Measurements from ENCODE around the gene SLC38A4. TPM values are rescaled to one million over a fixed set of nuclear protein-coding genes. Genes with fewer than 3 reads are reported as not detected.
"Not testable (repeated sequence)": the region's sequence is repeated elsewhere in the genome, so short reads cannot be mapped to it uniquely, and the experiment has no call there.

SLC38A4 gene
- total RNA-seq, 1 donor from 2014 or later, result 9.4 TPM

DNA sequence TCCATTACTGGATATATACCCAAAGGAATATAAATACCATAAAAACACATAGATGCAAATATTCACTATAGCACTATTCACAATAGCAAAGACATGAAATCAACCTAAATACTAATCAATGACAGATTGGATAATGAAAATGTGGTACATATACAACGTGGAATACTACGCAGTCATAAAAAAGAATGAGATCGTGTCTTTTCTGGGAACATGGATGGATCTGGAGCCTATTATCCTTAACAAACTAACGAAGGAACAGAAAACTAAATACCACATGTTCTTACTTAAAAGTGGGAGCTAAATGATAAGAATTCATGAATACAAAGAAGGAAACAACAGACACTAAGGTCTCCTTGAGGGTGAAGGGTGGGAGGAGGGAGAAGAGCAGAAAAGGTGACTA is 76.5 kb downstream of the SLC38A4 start:
- TF ChIP-seq, protein P1, sequence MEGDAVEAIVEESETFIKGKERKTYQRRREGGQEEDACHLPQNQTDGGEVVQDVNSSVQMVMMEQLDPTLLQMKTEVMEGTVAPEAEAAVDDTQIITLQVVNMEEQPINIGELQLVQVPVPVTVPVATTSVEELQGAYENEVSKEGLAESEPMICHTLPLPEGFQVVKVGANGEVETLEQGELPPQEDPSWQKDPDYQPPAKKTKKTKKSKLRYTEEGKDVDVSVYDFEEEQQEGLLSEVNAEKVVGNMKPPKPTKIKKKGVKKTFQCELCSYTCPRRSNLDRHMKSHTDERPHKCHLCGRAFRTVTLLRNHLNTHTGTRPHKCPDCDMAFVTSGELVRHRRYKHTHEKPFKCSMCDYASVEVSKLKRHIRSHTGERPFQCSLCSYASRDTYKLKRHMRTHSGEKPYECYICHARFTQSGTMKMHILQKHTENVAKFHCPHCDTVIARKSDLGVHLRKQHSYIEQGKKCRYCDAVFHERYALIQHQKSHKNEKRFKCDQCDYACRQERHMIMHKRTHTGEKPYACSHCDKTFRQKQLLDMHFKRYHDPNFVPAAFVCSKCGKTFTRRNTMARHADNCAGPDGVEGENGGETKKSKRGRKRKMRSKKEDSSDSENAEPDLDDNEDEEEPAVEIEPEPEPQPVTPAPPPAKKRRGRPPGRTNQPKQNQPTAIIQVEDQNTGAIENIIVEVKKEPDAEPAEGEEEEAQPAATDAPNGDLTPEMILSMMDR (IDR thresholded peaks at IDR 0.05; ENCODE audit: unreplicated experiment), result no peak
- no peaks in the 10 kb centered on the region for H3K27me3 Mint-ChIP-seq
- peaks cover 2% of the 10 kb centered on the region for H3K4me1 Mint-ChIP-seq (ENCODE audit: low read depth)
- DNase-seq (ENCODE audit: low spot score, unreplicated experiment), result no peak
- no peaks in the 10 kb centered on the region for H3K36me3 Mint-ChIP-seq (ENCODE audit: insufficient read depth)
- no peak overlapping the region for H3K27ac Mint-ChIP-seq
- H3K9me3 Mint-ChIP-seq (ENCODE audit: low read depth), result peaks cover 15% of the 10 kb centered on the region
- H3K4me3 Mint-ChIP-seq (ENCODE audit: low read depth), result no peak overlapping the region

DNA sequence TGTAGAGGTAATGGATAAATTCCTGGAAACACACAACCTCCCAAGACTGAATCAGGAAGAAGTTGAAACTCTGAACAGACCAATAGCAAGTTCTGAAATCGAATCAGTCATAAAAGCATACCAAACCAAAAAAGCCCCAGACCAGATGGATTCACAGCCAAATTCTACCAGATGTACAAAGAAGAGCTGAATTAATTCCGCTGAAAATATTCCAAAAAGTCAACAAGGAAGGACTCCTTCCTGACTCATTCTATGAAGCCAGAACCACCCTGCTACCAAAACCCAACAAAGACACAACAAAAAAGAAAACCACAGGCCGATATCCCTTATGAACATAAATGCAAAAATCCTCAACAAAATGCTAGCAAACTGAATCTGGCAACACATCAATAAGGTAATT is 81.5 kb downstream of the SLC38A4 start:
- H3K36me3 Mint-ChIP-seq (ENCODE audit: insufficient read depth), result no peaks in the 10 kb centered on the region
- TF ChIP-seq, protein P1 (IDR thresholded peaks at IDR 0.05; ENCODE audit: unreplicated experiment), result no peak
- peaks cover 24% of the 10 kb centered on the region for H3K9me3 Mint-ChIP-seq (ENCODE audit: low read depth)
- no peak overlapping the region for H3K27ac Mint-ChIP-seq
- H3K4me1 Mint-ChIP-seq (ENCODE audit: low read depth), result no peaks in the 10 kb centered on the region
- no peak for DNase-seq (ENCODE audit: low spot score, unreplicated experiment)
- no peaks in the 10 kb centered on the region for H3K27me3 Mint-ChIP-seq
- no peak overlapping the region for H3K4me3 Mint-ChIP-seq (ENCODE audit: low read depth)

DNA sequence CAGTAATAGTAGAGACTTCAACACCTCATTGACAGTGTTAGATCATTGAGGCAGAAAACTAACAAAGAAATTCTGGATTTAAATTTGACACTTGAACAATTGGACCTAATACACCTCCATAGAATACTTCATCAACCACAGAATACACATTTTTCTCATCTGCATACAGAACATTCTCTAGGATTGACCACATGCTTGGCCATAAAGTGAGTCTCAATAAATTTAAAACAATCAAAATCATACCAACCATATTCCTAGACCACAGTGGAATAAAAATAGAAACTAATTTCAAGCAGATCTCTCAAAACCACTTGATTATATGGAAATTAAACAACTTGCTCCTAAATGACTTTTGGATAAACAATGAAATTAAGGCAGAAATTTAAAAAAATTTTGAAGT is 82.3 kb downstream of the SLC38A4 start:
- Mint-ChIP-seq H3K27ac (no peak overlapping the region), H3K9me3 (ENCODE audit: low read depth) (peaks cover 24% of the 10 kb centered on the region), H3K36me3 (ENCODE audit: insufficient read depth) (no peaks in the 10 kb centered on the region), H3K27me3 (no peaks in the 10 kb centered on the region), H3K4me3 (ENCODE audit: low read depth) (no peak overlapping the region), H3K4me1 (ENCODE audit: low read depth) (no peaks in the 10 kb centered on the region)
- TF ChIP-seq, protein P1 (IDR thresholded peaks at IDR 0.05; ENCODE audit: unreplicated experiment), result no peak
- no peak for DNase-seq (ENCODE audit: low spot score, unreplicated experiment)

DNA sequence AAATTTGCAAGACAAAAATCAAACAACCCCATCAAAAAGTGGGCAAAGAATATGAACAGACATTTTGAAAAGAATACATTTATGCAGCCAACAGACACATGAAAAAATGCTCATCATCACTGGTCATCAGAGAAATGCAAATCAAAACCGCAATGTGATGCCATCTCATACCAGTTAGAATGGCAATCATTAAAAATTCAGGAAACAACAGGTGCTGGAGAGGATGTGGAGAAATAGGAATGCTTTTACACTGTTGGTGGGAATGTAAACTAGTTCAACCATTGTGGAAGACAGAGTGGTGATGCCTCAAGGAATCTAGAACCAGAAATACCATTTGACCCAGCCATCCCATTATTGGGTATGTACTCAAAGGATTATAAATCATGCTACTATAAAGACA is 83.5 kb downstream of the SLC38A4 start:
- peaks cover 34% of the 10 kb centered on the region for H3K9me3 Mint-ChIP-seq (ENCODE audit: low read depth)
- not testable (repeated sequence) for H3K27ac Mint-ChIP-seq

DNA sequence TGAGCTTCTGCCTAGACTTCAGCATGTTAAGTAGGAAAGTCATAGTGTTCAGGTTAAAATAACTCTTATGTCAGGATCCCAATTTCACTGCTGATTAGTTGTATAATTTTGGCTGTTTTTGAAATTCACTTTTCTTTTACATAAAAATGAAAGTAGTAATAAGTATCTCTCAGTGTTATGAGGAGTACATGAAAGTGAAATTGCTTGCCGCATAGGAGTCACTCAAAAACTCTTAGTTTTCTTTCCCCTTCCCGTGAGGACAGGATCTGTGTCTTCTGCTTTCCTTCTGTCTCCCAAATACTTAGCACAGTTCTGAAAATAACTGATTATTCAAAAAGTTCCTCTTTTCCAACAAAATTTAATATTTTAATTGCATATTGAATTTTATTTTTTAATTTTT is 100.5 kb downstream of the SLC38A4 start:
- Mint-ChIP-seq H3K36me3 (ENCODE audit: insufficient read depth) (no peaks in the 10 kb centered on the region), H3K4me3 (ENCODE audit: low read depth) (no peak overlapping the region), H3K27ac (no peak overlapping the region), H3K9me3 (ENCODE audit: low read depth) (peaks cover 14% of the 10 kb centered on the region), H3K27me3 (no peaks in the 10 kb centered on the region), H3K4me1 (ENCODE audit: low read depth) (no peaks in the 10 kb centered on the region)
- no peak for DNase-seq (ENCODE audit: low spot score, unreplicated experiment)
- TF ChIP-seq, protein P1 (IDR thresholded peaks at IDR 0.05; ENCODE audit: unreplicated experiment), result no peak

More for the DNA sequence above, 83.5 kb downstream of the SLC38A4 start:
- H3K4me3 Mint-ChIP-seq (ENCODE audit: low read depth); DNase-seq (ENCODE audit: low spot score, unreplicated experiment); H3K27me3 Mint-ChIP-seq; H3K4me1 Mint-ChIP-seq (ENCODE audit: low read depth); H3K36me3 Mint-ChIP-seq (ENCODE audit: insufficient read depth): not testable (repeated sequence)

DNA sequence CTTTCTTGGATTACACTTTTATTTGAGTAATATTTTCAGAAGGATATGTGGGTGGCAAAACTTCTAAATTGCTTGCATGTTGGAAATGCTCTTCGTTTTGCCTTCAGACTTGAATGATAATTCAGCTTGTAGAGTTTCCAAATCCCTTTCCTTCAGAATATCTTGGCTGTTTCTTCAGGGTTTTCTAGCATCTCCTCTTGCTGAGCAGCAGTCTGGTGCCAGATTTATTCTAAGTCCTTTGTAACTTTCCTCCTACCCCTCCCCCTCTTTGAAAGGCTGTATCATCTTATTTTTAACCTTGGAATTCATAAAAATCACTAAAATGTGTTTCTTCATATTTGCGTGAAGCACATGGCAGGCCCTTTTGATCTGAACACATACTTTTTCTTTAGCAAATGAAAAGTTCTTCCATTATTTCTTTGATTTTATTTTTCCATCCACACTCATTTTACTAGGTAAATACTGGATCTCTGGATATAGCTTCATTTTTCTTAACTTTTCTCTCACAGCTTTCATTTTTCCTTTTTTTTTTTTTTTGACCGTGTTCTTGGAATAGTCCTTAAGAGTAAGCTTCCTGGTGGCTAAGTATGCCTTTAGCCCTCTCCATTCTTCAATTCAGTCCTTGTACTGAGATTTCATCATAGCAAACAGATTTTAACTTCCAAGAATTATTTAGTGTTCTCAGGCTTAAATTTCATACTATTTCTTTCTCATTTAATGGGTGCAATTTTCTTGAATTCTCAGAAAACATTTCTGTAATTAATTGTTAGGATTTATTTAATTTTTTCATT is 102.0 kb downstream of the SLC38A4 start:
- peaks cover 18% of the 10 kb centered on the region for H3K9me3 Mint-ChIP-seq (ENCODE audit: low read depth)
- H3K4me3 Mint-ChIP-seq (ENCODE audit: low read depth), result no peak overlapping the region
- TF ChIP-seq, protein P1 (IDR thresholded peaks at IDR 0.05; ENCODE audit: unreplicated experiment), result no peak
- no peak overlapping the region for H3K27ac Mint-ChIP-seq
- H3K27me3 Mint-ChIP-seq, result no peaks in the 10 kb centered on the region
- H3K36me3 Mint-ChIP-seq (ENCODE audit: insufficient read depth), result no peaks in the 10 kb centered on the region
- no peaks in the 10 kb centered on the region for H3K4me1 Mint-ChIP-seq (ENCODE audit: low read depth)
- no peak for DNase-seq (ENCODE audit: low spot score, unreplicated experiment)

Measured in progenitor cell of endocrine pancreas (in vitro differentiated cells).